Stimulated activated CD8-positive, alpha-beta memory T cell treated with anti-CD3 and anti-CD28 coated beads, Interleukin-12 subunit alpha, Interleukin-12 subunit beta, amount 100 ng/mL, for 4 hours (primary cell): ENCODE measurements around the gene EFHD2.
"Not testable (repeated sequence)": the region's sequence is repeated elsewhere in the genome, so short reads cannot be mapped to it uniquely, and the experiment has no call there.

Experiments
- DNase-seq: peaks from one replicate; pipeline ENCODE4 v3.0.0-alpha.2; 2020; ENCODE audit warnings: low read depth

Gene EFHD2

GRCh38 chr1:15388201-15388880 is 21.3 kb upstream of the EFHD2 start:
- DNase-seq: no peak

- DNase-seq: not testable (repeated sequence)
Observed at GRCh38 chr1:15389828-15390227, 19.9 kb upstream of the EFHD2 start.

- DNase-seq: no peak
Observed at GRCh38 chr1:15390667-15391066, 19.0 kb upstream of the EFHD2 start.

- DNase-seq: no peak
Observed at GRCh38 chr1:15391366-15391765, 18.3 kb upstream of the EFHD2 start.

- no peak for DNase-seq
Observed at GRCh38 chr1:15393475-15394257, 16.0 kb upstream of the EFHD2 start.

GRCh38 chr1:15394258-15394690 is 15.4 kb upstream of the EFHD2 start:
- DNase-seq: no peak

- DNase-seq: no peak
Observed at GRCh38 chr1:15397236-15397635, 12.5 kb upstream of the EFHD2 start.

GRCh38 chr1:15399710-15400109 is 10.0 kb upstream of the EFHD2 start:
- DNase-seq: no peak

- no peak for DNase-seq
Observed at GRCh38 chr1:15400627-15401026, 9.1 kb upstream of the EFHD2 start.

- no peak for DNase-seq
Observed at GRCh38 chr1:15401391-15402055, 8.2 kb upstream of the EFHD2 start.

GRCh38 chr1:15402809-15403450 is 6.8 kb upstream of the EFHD2 start:
- no peak for DNase-seq

GRCh38 chr1:15403962-15404580 is 5.6 kb upstream of the EFHD2 start:
- no peak for DNase-seq

GRCh38 chr1:15405106-15405850 is 4.4 kb upstream of the EFHD2 start:
- DNase-seq: no peak

- no peak for DNase-seq
Observed at GRCh38 chr1:15406614-15407559, 2.8 kb upstream of the EFHD2 start.

- no peak for DNase-seq
Observed at GRCh38 chr1:15407580-15407979, 2.1 kb upstream of the EFHD2 start.

- DNase-seq: no peak
Observed at GRCh38 chr1:15408890-15409387, 749 bp upstream of the EFHD2 start.

GRCh38 chr1:15410223-15410883 is 665 bp downstream of the EFHD2 start:
- DNase-seq: no peak

- DNase-seq: no peak
Observed at GRCh38 chr1:15410884-15411245, 1.2 kb downstream of the EFHD2 start.

GRCh38 chr1:15411593-15412137 is 2.0 kb downstream of the EFHD2 start:
- DNase-seq: no peak
